Activated naive CD4-positive, alpha-beta T cell treated with Interleukin-2 at 50 U/mL for 16 hours (primary cell): Measurements from ENCODE around the gene GIPC2.

Experiments used
- DNase-seq: peaks from one replicate; pipeline ENCODE4 v3.0.0-alpha.2; 2020

Gene GIPC2

GRCh38 chr1:78153092-78153736 lies 107.4 kb downstream of the GIPC2 start:
- DNase-seq, result no peak

GRCh38 chr1:78155121-78155520 lies 109.4 kb downstream of the GIPC2 start:
- no peak for DNase-seq

- no peak for DNase-seq
These were observed 111.2 kb downstream of the GIPC2 start for GRCh38 chr1:78156805-78157521.

DNA sequence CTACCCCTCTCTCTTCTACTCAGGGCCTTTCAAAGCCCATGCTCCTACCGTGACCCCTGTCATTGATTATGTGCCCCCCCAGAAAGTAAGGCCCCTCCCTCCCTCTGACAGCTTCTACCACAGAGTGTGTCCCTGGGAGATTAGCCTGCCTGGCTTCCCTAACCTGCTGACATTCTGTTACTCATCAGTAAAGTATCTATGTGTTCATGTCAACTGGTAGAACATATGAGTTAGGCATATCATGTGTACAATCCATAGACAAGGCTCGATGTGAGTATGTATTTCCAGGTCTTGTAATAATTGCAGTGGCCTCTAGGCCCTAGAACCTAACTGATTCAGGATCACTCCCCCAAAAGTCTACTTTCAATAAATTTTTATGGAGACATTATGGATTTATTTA lies 120.0 kb downstream of the GIPC2 start:
- no peak for DNase-seq

- no peak for DNase-seq
These were observed 122.5 kb downstream of the GIPC2 start for GRCh38 chr1:78168306-78168705.

- DNase-seq, result no peak
These were observed 125.1 kb downstream of the GIPC2 start for GRCh38 chr1:78170859-78171258.

GRCh38 chr1:78171736-78172590 lies 126.2 kb downstream of the GIPC2 start:
- no peak for DNase-seq

- DNase-seq, result no peak
These were observed 130.7 kb downstream of the GIPC2 start for GRCh38 chr1:78176448-78176847.

GRCh38 chr1:78177708-78178270 lies 132.0 kb downstream of the GIPC2 start:
- no peak for DNase-seq

- no peak for DNase-seq
These were observed 133.1 kb downstream of the GIPC2 start for GRCh38 chr1:78178816-78179215.

GRCh38 chr1:78184460-78185072 lies 138.8 kb downstream of the GIPC2 start:
- DNase-seq, result no peak
